Left colon (tissue), 2 donors: ENCODE measurements around the gene MYO7A. TPM values are rescaled to one million over a fixed set of nuclear protein-coding genes. Genes with fewer than 3 reads are reported as not detected.

Experiments used
- ATAC-seq: fragments of 200-7000 bp; cut with Tn5 transposase; one replicate; pipeline ENCODE4 v1.9.1; 2020; ENCODE audit warnings: mild to moderate bottlenecking, moderate library complexity
- DNase-seq, 2 donors: peaks; one replicate each; pipeline ENCODE4 v3.0.0-alpha.2; 2020
- intact Hi-C, 2 donors: fragments of 100-400 bp; cut with DNase I in 1 of 2; cut with micrococcal nuclease in 1 of 2; formaldehyde crosslinking; loops; one replicate each; pipeline versions ENCODE4 v1.11.2 to v1.14.0; 2022; cut with DNase I, micrococcal nuclease
- total RNA-seq, 2 donors: library from RNA; stranded (reverse); fragmentation: NEBNext Ultra II Directional; extraction: Animal tissue kit (Norgen Biotek cat#: 25700); gene quantifications; one replicate each; pipeline ENCODE4 v1.2.1, GENCODE V29; 2021
- donor health status: DM: no; HTN: no; CAD: no.
- donor health status: DM: yes; HTN: yes; CAD: no.

The MYO7A gene
- total RNA-seq, 2 donors from 2014 or later = 4.8 to 5.8 TPM

GRCh38 chr11:77121876-77122575 lies 6.0 kb upstream of the MYO7A start:
- ATAC-seq (no peak), DNase-seq (no peak)
- intact Hi-C loops = no loop called here

- intact Hi-C loops = no loop called here
- DNase-seq (no peak), ATAC-seq (no peak)
Measured at GRCh38 chr11:77122576-77123212, 5.4 kb upstream of the MYO7A start.

- no peak for ATAC-seq
- intact Hi-C loops = no loop called here
- no peak for DNase-seq
Measured at GRCh38 chr11:77123591-77123990, 4.5 kb upstream of the MYO7A start.

- intact Hi-C loops = no loop called here
- no peak for ATAC-seq
Measured at GRCh38 chr11:77124041-77124440, 4.0 kb upstream of the MYO7A start.

GRCh38 chr11:77124488-77124887 lies 3.6 kb upstream of the MYO7A start:
- no peak for ATAC-seq
- intact Hi-C loops = no loop called here
- no peak for DNase-seq

More at GRCh38 chr11:77124041-77124440, 4.0 kb upstream of the MYO7A start:
- DNase-seq = no peak

GRCh38 chr11:77125191-77125590 lies 2.9 kb upstream of the MYO7A start:
- intact Hi-C loops = loop anchor here in 1 of 2 donors (5.0 kb wide), 2 partner anchors 62 to 422 kb away; no protein-coding TSS in a partner anchor
- ATAC-seq (no peak), DNase-seq (no peak)

- intact Hi-C loops = loop anchor here in 1 of 2 donors (5.0 kb wide), 2 partner anchors 62 to 422 kb away; no protein-coding TSS in a partner anchor
- DNase-seq = no peak
- ATAC-seq = peak; percentile 2
Measured at GRCh38 chr11:77125695-77126094, 2.4 kb upstream of the MYO7A start.

GRCh38 chr11:77126156-77126775 lies 1.8 kb upstream of the MYO7A start:
- intact Hi-C loops = loop anchor here in 1 of 2 donors (5.0 kb wide), 2 partner anchors 61 to 421 kb away; no protein-coding TSS in a partner anchor
- DNase-seq = peak in 1 of 2 donors; percentile 52
- peak; percentile 35 for ATAC-seq

GRCh38 chr11:77126861-77127234 lies 1.2 kb upstream of the MYO7A start:
- peak; percentile 43 for ATAC-seq
- intact Hi-C loops = loop anchor here in 1 of 2 donors (5.0 kb wide), 2 partner anchors 60 to 420 kb away; no protein-coding TSS in a partner anchor
- peak in 1 of 2 donors; percentile 51 for DNase-seq

GRCh38 chr11:77127235-77127911 lies 673 bp upstream of the MYO7A start:
- peak; percentile 68 for ATAC-seq
- intact Hi-C loops = loop anchor here in 1 of 2 donors (5.0 kb wide), 2 partner anchors 60 to 420 kb away; no protein-coding TSS in a partner anchor
- DNase-seq = peak in 1 of 2 donors; percentile 77

GRCh38 chr11:77129069-77129841 lies 1.2 kb downstream of the MYO7A start:
- no peak for DNase-seq
- no peak for ATAC-seq
- intact Hi-C loops = loop anchor here in 1 of 2 donors (5.0 kb wide), 2 partner anchors 58 to 418 kb away; no protein-coding TSS in a partner anchor

- no peak for DNase-seq
- intact Hi-C loops = loop anchor here (5.0 to 10.0 kb wide), 3 partner anchors 57 to 425 kb away; no protein-coding TSS in a partner anchor
Measured at GRCh38 chr11:77129842-77130756, 2.1 kb downstream of the MYO7A start.

GRCh38 chr11:77130763-77131513 lies 2.9 kb downstream of the MYO7A start:
- DNase-seq (no peak), ATAC-seq (no peak)
- intact Hi-C loops = loop anchor here in 1 of 2 donors (10.0 kb wide), 1 partner anchor 424 kb away; no protein-coding TSS in a partner anchor

More at GRCh38 chr11:77129842-77130756, 2.1 kb downstream of the MYO7A start:
- no peak for ATAC-seq

- intact Hi-C loops = loop anchor here in 1 of 2 donors (10.0 kb wide), 1 partner anchor 423 kb away; no protein-coding TSS in a partner anchor
- no peak for DNase-seq
- ATAC-seq = no peak
Measured at GRCh38 chr11:77131560-77131959, 3.5 kb downstream of the MYO7A start.

- DNase-seq (no peak), ATAC-seq (no peak)
- intact Hi-C loops = loop anchor here in 1 of 2 donors (10.0 kb wide), 1 partner anchor 420 kb away; no protein-coding TSS in a partner anchor
Measured at GRCh38 chr11:77135069-77135468, 7.0 kb downstream of the MYO7A start.

- DNase-seq = no peak
- intact Hi-C loops = loop anchor here in 1 of 2 donors (10.0 kb wide), 1 partner anchor 419 kb away; no protein-coding TSS in a partner anchor
- ATAC-seq = no peak
Measured at GRCh38 chr11:77136074-77136473, 8.0 kb downstream of the MYO7A start.
